Heart right ventricle (tissue), 16 donors: ENCODE data around the gene ARCN1. TPM values are rescaled to one million over a fixed set of nuclear protein-coding genes. Genes with fewer than 3 reads are reported as not detected.

ENCODE experiments used
- ATAC-seq, 8 donors: fragments of 200-7000 bp; cut with Tn5 transposase; one replicate each; pipeline ENCODE4 v1.9.1; 2020; ENCODE audit warnings: mild to moderate bottlenecking in 8 of 8, moderate library complexity in 8 of 8, moderate number of reproducible peaks in 1 of 8
- DNase-seq, 2 donors: peaks; one replicate each; pipeline ENCODE4 v3.0.0-alpha.2; 2020
- H3K27ac ChIP-seq, 10 donors: fragments of 200-600 bp; sonication (generic) in 2 of 10; one replicate each; pipeline versions ENCODE4 v1.5.0 to v1.8.0; 2020 to 2022; ENCODE audit warnings: mild to moderate bottlenecking in 3 of 10
- H3K27me3 ChIP-seq, 7 donors: fragments of 200-600 bp; one replicate each; pipeline ENCODE4 v1.8.0; 2021 to 2022; ENCODE audit warnings: mild to moderate bottlenecking in 2 of 7
- H3K36me3 ChIP-seq, 9 donors: fragments of 200-600 bp; sonication (generic) in 1 of 9; one replicate each; pipeline versions ENCODE4 v1.5.0 to v1.8.0; 2020 to 2022; ENCODE audit warnings: mild to moderate bottlenecking in 2 of 9
- H3K4me1 ChIP-seq, 9 donors: fragments of 200-600 bp; sonication (generic) in 1 of 9; one replicate each; pipeline versions ENCODE4 v1.5.0 to v1.8.0; 2020 to 2022; ENCODE audit warnings: mild to moderate bottlenecking in 4 of 9
- H3K4me3 ChIP-seq, 10 donors: fragments of 200-600 bp; sonication (generic) in 2 of 10; one replicate each; pipeline versions ENCODE4 v1.5.0 to v1.8.0; 2020 to 2022; ENCODE audit warnings: mild to moderate bottlenecking in 7 of 10, moderate library complexity in 2 of 10
- H3K9me3 ChIP-seq, 11 donors: fragments of 200-600 bp in 10 of 11; sonication (generic) in 2 of 11; one replicate each; pipeline versions ENCODE4 v1.5.0 to v1.8.0; 2013 to 2022; ENCODE audit warnings: mild to moderate bottlenecking in 2 of 11, control low read depth in 1 of 11, moderate library complexity in 1 of 11
- CTCF ChIP-seq, 9 donors: fragments of 200-600 bp; sonication (generic) in 2 of 9; IDR thresholded peaks; one replicate each; pipeline versions ENCODE4 v1.5.0 to v1.8.0; 2021 to 2022; ENCODE audit warnings: antibody characterized with exemption in 9 of 9, mild to moderate bottlenecking in 5 of 9, moderate library complexity in 1 of 9
- WGBS, 2 donors: extraction: QIAGEN DNeasy Blood & Tissue Kit; methylation state at CpG; one replicate each; pipeline ENCODE4 v1.1.7; 2013; ENCODE audit warnings: inconsistent platforms in 1 of 2; 5-methylcytosine and 5-hydroxymethylcytosine counted together
- intact Hi-C, 10 donors: fragments of 100-400 bp; cut with DNase I; formaldehyde crosslinking; loops; one replicate each; pipeline versions ENCODE4 v1.11.1 to v1.14.2; 2022
- long read RNA-seq, 3 donors: library from polyadenylated mRNA; unstranded; transcript quantifications; one replicate each; pipeline ENCODE4 v2.0.0, GENCODE V29; 2020 to 2021
- polyA plus RNA-seq, 2 donors: library from polyadenylated mRNA; stranded (reverse); fragments of 200-250 nt; gene quantifications; one replicate each; pipeline ENCODE4 v1.2.3, GENCODE V29; 2013
- total RNA-seq, 10 donors: library from RNA; stranded (reverse); fragmentation: NEBNext Ultra II Directional in 3 of 10; extraction: Animal tissue kit (Norgen Biotek cat#: 25700) in 3 of 10; gene quantifications; one replicate each; pipeline versions ENCODE4 v1.2.1 to v1.2.4, GENCODE V29; 2021 to 2023
- donor health status: Arrhythmogenic right ventricular cardiomyopathy.
- donor health status: ischemic (EF 13 %, LVEDD 7.1; RV severe dilation, severe dysfunction).
- donor health status: healthy with polysubstance abuse.
- donor health status: DM: no; HTN: yes; CAD: no.
- donor health status: DM: no; HTN: no; CAD: no.
- donor health status: ischemic (EF 25% LVEDD 6.9; RV normal size, moderate dysfunction).
- donor health status: ischemic (EF 25% LVEDD 5.7; RV mildly dilated, moderate dysfunction).
- donor health status: healthy.
- donor health status: DM: yes; HTN: yes; CAD: no.
- donor health status: Ischemic cardiomyopathy.
- donor health status: ischemic (EF 35%, LVEDD 5.7; RV mildly dilated, moderate dysfunction).
- donor health status: nonischemic (EF 11% LVEDD 7.7; RV severe dilation, severe dysfunction).
- donor health status: DM: yes; HTN: yes; CAD: no.
- donor health status: PGD.
- donor health status: ischemic (EF 29% LVEDD 5.4; RV normal size, mild dysfunction).
- donor health status: nonischemic (EF 23%, LVEDD 6.1; RV moderate dilation, normal function).

The ARCN1 gene
- total RNA-seq (100 to 1,000 TPM in 4 of 10 donors, 10 to 100 TPM in 6; 84.8 to 122 (median 98.3) TPM), polyA plus RNA-seq (10 to 100 TPM; 48.8 to 88.1 TPM)
- long read RNA-seq, donor 1, transcript ARCN1-201 (10 exons, 3,845 nt): major isoform, 15 of 24 reads
- long read RNA-seq, donor 1, partial matches to known transcripts: 8 of 24 reads
- long read RNA-seq, donor 1, other reads (novel, unspliced or antisense): 1 of 24 reads
- long read RNA-seq, donor 2, transcript ARCN1-201 (10 exons, 3,845 nt): major isoform, 27 of 41 reads
- long read RNA-seq, donor 2, partial matches to known transcripts: 3 of 41 reads
- long read RNA-seq, donor 2, other reads (novel, unspliced or antisense): 10 of 41 reads
- long read RNA-seq, donor 3, full-length matches to known transcripts: 79 of 130 reads
- long read RNA-seq, donor 3, partial matches to known transcripts: 46 of 130 reads
- long read RNA-seq, donor 3, other reads (novel, unspliced or antisense): 5 of 130 reads

GRCh38 chr11:118572061-118572980, at the start of gene ARCN1:
Gene ARCN1 (plus strand): TSS chr11:118572409. CDS start chr11:118572548, 139 bp downstream.
- H3K27me3 ChIP-seq: no peaks in the 10 kb centered on the region
- peak; percentile 86 to 94 (median 90) for ATAC-seq
- TF ChIP-seq CTCF (IDR thresholded peaks at IDR 0.05): no peak
- peaks cover 0 to 7% (median 0%) of the 10 kb centered on the region in 9 donors for H3K36me3 ChIP-seq
- 0% methylated on average over 54 to 55 of the region's 55 CpGs for WGBS, 2 donors
- peaks cover 7 to 53% (median 40%) of the 10 kb centered on the region in 9 donors for H3K4me1 ChIP-seq
- H3K27ac ChIP-seq: peak within 1 kb of the TSS; percentile 90 to 100 (median 98)
- intact Hi-C loops: loop anchor here in 3 of 10 donors (5.0 to 10.0 kb wide), 2 partner anchors 35 to 212 kb away; partner anchors contain the start of gene PHLDB1 (in 2 of the 3)
- no peaks in the 10 kb centered on the region for H3K9me3 ChIP-seq
- peak; percentile 80 to 81 for DNase-seq
- peak within 1 kb of the TSS; percentile 88 to 99 (median 97) for H3K4me3 ChIP-seq

- intact Hi-C loops: no loop called here
- ATAC-seq (peak in 6 of 8 donors; percentile 34 to 59 (median 52)), DNase-seq (no peak)
- Histone ChIP-seq H3K4me1 (peaks cover 0 to 11% (median 0%) of the 10 kb centered on the region in 9 donors), H3K9me3 (no peaks in the 10 kb centered on the region), H3K36me3 (peaks cover 0 to 81% (median 50%) of the 10 kb centered on the region in 9 donors), H3K27me3 (no peaks in the 10 kb centered on the region), H3K27ac (no peak overlapping the region), H3K4me3 (no peak overlapping the region)
- TF ChIP-seq CTCF (IDR thresholded peaks at IDR 0.05): peak in 6 of 9 donors; percentile 30 to 49 (median 32)
- WGBS, 2 donors: 36 to 41% methylated on average over 6 of the region's 6 CpGs
These were observed 49.6 kb upstream of the ARCN1 start for GRCh38 chr11:118522571-118523072.

- ATAC-seq (peak in 3 of 8 donors; percentile 10 to 35 (median 30)), DNase-seq (no peak)
- Histone ChIP-seq H3K27me3 (no peaks in the 10 kb centered on the region), H3K9me3 (no peaks in the 10 kb centered on the region), H3K4me1 (peaks cover 0 to 11% (median under 1%) of the 10 kb centered on the region in 9 donors), H3K36me3 (peaks cover 0 to 64% (median 44%) of the 10 kb centered on the region in 9 donors), H3K4me3 (no peak overlapping the region), H3K27ac (no peak overlapping the region)
- no peak for TF ChIP-seq CTCF (IDR thresholded peaks at IDR 0.05)
- intact Hi-C loops: no loop called here
These were observed 47.9 kb upstream of the ARCN1 start for GRCh38 chr11:118524356-118524755.
